ENCODE data around the gene NDUFAF8.
A peak's percentile ranks its signal among the peaks of the same experiment; 100 is the strongest.

Gene NDUFAF8

GRCh38 chr17:81241203-81241602 is 2.1 kb downstream of the NDUFAF8 start:
- DNase-seq, result no peak

- peak; percentile 64 for DNase-seq
These were observed 2.7 kb downstream of the NDUFAF8 start for GRCh38 chr17:81241648-81242420.

- no peak for DNase-seq
These were observed 3.6 kb downstream of the NDUFAF8 start for GRCh38 chr17:81242421-81243332.

DNA sequence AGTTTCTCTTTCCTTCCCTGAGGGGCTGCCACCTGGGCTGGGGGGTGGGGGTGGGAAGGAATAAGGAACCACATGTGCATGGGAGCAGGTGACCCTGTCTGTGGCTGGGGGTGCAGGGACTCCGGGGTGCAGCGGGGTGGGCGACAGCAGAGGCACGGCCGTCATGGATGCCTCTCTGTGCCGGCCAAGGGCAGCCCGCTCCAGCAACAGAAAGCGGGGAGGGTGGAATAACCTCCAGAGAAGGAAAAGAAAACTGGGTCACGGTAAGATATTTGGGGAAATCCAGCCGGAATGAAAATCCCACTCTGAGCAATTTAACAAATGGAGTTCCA is 4.2 kb downstream of the NDUFAF8 start:
- DNase-seq, result no peak

GRCh38 chr17:81244358-81245023 is 5.4 kb downstream of the NDUFAF8 start:
- DNase-seq, result no peak

DNA sequence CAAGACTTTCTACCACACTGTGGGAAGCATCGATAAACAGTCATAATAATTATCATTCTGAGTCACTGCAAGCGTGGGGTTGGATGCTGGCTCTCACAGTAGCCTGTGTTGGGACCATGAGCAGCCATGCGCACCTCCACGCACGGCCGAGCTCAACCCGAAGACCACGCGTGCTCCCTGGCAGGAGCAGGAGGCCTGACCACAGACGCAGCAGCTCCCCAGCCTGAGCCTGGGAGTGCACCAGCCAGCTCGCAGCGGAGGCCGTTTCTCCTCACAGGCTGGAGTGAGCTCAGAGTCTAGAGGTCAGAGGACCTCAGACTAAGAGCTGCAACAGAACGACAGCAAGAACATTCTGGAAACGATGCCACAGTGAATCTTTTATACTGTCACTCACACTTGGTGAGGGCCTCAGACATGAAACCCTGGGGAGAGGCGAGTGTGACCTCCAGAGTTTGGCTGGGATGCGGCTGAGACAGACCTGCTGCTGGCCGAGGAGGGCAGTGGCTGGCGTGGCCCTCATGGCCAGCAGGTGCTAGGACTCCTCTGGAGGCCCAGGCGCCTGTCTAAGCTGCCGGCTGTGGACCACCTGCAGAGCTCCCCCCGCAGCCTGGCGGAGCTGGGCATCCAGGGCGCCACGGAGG is 6.0 kb downstream of the NDUFAF8 start:
- DNase-seq, result no peak

DNA sequence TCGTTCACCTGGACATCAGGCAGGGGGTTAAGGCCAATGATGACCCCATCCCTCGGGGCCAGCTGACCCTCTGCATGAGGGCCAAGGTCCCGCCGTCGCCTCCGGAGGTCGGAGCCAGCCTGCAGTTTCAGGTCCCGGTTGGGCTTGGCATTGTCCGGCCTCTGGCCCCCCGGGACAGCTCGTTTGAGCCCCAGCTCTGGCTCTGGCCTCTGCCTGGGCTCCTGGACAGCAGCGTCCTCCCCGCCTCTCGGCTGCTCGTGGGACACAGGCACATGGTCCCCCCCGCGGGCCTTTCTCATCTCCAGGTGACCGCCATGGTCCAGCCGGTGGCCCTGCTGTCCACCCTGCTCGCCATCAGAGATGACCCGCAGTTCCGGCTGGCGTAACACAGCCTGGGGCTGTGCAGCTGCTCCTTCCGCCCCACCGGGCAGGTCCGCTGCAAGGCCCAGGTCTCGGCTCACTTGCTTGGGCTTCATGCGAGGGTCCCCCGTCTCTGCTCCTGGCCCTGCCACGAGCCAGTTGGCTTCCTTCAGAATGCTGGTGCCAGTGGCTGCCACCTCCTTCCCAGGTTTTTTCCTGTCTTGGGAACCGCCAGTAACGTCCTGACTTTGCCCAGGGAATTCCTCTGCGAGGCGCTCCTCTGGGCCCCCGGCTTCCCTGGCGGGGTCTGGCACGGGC is 6.7 kb downstream of the NDUFAF8 start:
- DNase-seq, result no peak

GRCh38 chr17:81246343-81246670 is 7.2 kb downstream of the NDUFAF8 start:
- no peak for DNase-seq

GRCh38 chr17:81246679-81247338 is 7.7 kb downstream of the NDUFAF8 start:
- no peak for DNase-seq

DNA sequence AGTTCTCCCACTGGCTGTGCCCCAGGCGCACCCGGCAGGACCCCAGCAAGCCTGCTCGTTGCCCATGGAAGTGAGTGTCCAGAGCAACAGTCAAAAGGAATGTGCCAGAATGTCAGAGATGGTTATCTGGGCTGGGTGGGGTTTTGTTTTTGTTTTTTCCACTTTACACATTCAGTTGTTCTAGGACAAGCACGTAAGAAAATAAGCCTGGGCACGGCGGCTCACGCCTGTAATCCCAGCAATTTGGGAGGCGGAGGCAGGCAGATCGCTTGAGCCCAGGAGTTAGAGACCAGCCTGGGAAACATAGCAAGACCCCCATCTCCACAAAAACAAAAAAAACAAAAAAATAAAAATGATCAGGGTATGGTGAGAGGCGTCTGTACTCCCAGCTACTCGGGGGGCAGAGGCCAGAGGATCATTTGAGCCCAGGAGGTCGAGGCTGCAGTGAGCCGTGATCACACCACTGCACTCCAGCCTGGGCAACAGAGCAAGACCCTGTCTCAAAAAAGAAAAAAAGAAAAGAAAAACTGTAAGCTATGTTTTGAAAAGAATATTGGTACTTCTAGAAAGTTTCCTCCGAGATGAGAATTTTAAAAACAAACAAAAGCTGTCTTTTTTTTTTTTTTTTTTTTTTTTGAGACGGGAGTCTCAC is 8.3 kb downstream of the NDUFAF8 start:
- DNase-seq, result no peak

DNA sequence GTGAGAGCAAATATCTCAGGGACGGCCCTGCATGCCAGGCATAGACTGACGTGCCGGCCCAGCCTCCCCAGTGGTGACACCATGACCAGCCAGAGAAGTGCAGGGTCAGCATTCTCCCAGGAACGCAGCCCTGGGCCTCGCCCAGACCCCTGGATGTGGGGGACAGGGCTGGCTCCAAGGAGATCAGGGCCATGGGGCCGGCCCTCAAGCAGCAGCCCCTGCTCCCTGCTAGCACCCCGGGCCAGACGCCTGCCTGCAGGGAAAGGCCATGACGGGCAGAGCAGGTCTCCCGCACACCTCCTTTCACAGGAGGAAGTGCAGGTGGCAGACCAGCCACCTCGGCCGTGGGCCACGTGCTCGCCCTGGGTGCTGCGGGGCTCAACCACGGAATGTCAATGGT is 9.5 kb downstream of the NDUFAF8 start:
- no peak for DNase-seq

- DNase-seq, result no peak
These were observed 10.3 kb downstream of the NDUFAF8 start for GRCh38 chr17:81249223-81250040.

- DNase-seq, result no peak
These were observed 11.4 kb downstream of the NDUFAF8 start for GRCh38 chr17:81250286-81251093.

DNA sequence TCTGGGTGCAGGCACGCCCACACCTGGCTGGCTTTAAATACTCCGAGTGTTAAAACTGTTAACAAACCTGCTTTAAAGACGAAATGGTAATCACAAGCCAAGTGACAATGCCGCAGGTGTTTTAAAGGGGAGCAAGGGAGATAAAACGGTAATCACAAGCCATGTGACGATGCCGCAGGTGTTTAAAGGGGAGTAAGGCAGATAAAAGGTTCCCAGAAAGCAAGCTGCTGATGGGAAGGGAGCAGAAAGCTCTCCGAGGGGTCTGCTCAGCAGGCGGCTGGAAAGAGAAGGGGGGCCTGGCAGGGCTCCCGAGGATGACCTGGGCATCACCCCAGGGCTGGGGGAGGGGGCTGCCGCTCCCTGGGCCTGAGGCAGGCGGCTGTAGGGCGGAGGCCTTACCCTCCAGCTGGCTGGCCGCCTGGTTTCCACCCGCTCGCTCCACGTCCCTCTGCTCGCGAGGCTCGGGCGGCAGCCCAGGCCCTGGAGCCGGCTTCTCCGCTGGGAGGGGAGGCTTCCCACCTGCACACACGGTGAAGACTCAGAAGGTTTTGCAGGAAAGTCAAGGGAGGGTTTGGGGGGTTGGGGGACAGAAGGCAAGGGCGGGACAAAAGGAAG is 12.1 kb downstream of the NDUFAF8 start:
- DNase-seq, result no peak

GRCh38 chr17:81251709-81252301 is 12.7 kb downstream of the NDUFAF8 start:
- DNase-seq, result peak; percentile 18

GRCh38 chr17:81252326-81252986 is 13.3 kb downstream of the NDUFAF8 start:
- no peak for DNase-seq

- no peak for DNase-seq
These were observed 13.8 kb downstream of the NDUFAF8 start for GRCh38 chr17:81252987-81253329.

GRCh38 chr17:81253358-81254131 is 14.4 kb downstream of the NDUFAF8 start:
- peak; percentile 75 for DNase-seq
